Measurements from ENCODE around the gene CPNE4.

- TF ChIP-seq CTCF (conservative IDR thresholded peaks at IDR 0.05; ENCODE audit: low read depth, low read length) (no peak), EZH2 (IDR thresholded peaks at IDR 0.05; ENCODE audit: low read length, unreplicated experiment) (no peak)
Observed at GRCh38 chr3:131547585-131547984, 487.2 kb downstream of the CPNE4 start.
